SK-N-SH (cell line): ENCODE measurements around the gene STON1. TPM values are rescaled to one million over a fixed set of nuclear protein-coding genes. Genes with fewer than 3 reads are reported as not detected.
A peak's percentile ranks its signal among the peaks of the same experiment; 100 is the strongest.

Experiments
- CTCF ChIA-PET: fragments of 300-600, 350-600 bp; formaldehyde crosslinking; extraction: SDS; loops from one replicate; lab custom pipeline; 2021; lab: Yijun Ruan, JAX
- POLR2A ChIA-PET: fragments of 350-600 bp; sonication (Branson Sonifier 250); formaldehyde crosslinking; extraction: SDS; loops from one replicate; lab custom pipeline; 2020; ENCODE audit warnings: antibody characterized with exemption, inconsistent platforms; lab: Yijun Ruan, JAX
- DNase-seq: peaks from one replicate; pipeline ENCODE4 v3.0.0; 2012
- H2AFZ ChIP-seq: fragments of 200-600 bp; sonication (generic); 2 replicates; pipeline ENCODE4 v1.8.1; 2016; ENCODE audit warnings: antibody characterized with exemption, mild to moderate bottlenecking, low read depth
- H3F3A ChIP-seq: fragments of 200-600 bp; sonication (generic); replicated peaks from 2 replicates; pipeline ENCODE3; 2016; ENCODE audit warnings: antibody characterized with exemption, mild to moderate bottlenecking; ENCODE audit not compliant: insufficient read depth
- H3K27ac ChIP-seq, 2 experiments: fragments of 200-500 bp in 1 of 2; fragments of 200-600 bp in 1 of 2; sonication (Bioruptor generic) in 1 of 2; sonication (generic), shearing (Covaris generic) in 1 of 2; 2 replicates each; pipeline versions ENCODE4 v1.5.1 to v1.6.1; 2014 to 2016; ENCODE audit warnings: low read depth in 2 of 2, inconsistent platforms in 1 of 2, low read length in 1 of 2, mild to moderate bottlenecking in 1 of 2, mixed read lengths in 1 of 2
- H3K27me3 ChIP-seq: fragments of 200-600 bp; sonication (generic), shearing (Covaris generic); 2 replicates; pipeline ENCODE4 v1.6.1; 2016; ENCODE audit warnings: mixed run types; ENCODE audit not compliant: insufficient read depth
- H3K36me3 ChIP-seq, 2 experiments: fragments of 200-500 bp in 1 of 2; fragments of 200-600 bp in 1 of 2; sonication (Bioruptor generic) in 1 of 2; sonication (generic) in 1 of 2; replicated peaks in 1 of 2; 2 replicates each; pipeline versions ENCODE3 to v1.5.1; 2014 to 2016; ENCODE audit warnings: low read length in 1 of 2, mild to moderate bottlenecking in 1 of 2; ENCODE audit not compliant: insufficient read depth in 2 of 2, control insufficient read depth in 1 of 2
- H3K4me1 ChIP-seq, 2 experiments: fragments of 200-500 bp in 1 of 2; fragments of 200-600 bp in 1 of 2; sonication (Bioruptor generic) in 1 of 2; sonication (generic), shearing (Covaris generic) in 1 of 2; 2 replicates each; pipeline versions ENCODE4 v1.5.1 to v1.6.1; 2014 to 2016; ENCODE audit warnings: low read depth in 1 of 2, low read length in 1 of 2, mixed run types in 1 of 2; ENCODE audit not compliant: insufficient read depth in 2 of 2, control insufficient read depth in 1 of 2
- H3K4me2 ChIP-seq: fragments of 200-600 bp; sonication (generic), shearing (Covaris generic); 2 replicates; pipeline ENCODE4 v1.6.1; 2017; ENCODE audit warnings: mixed run types
- H3K4me3 ChIP-seq, 2 experiments: fragments of 200-500 bp in 1 of 2; fragments of 200-600 bp in 1 of 2; sonication (Bioruptor generic) in 1 of 2; sonication (generic), shearing (Covaris generic) in 1 of 2; 2 replicates each; pipeline versions ENCODE4 v1.5.1 to v1.8.1; 2014 to 2016; ENCODE audit warnings: low read depth in 2 of 2, inconsistent platforms in 1 of 2, low read length in 1 of 2, mild to moderate bottlenecking in 1 of 2, mixed read lengths in 1 of 2, moderate library complexity in 1 of 2
- H3K79me2 ChIP-seq: fragments of 200-600 bp; sonication (generic); 2 replicates; pipeline ENCODE4 v1.8.1; 2017; ENCODE audit warnings: mild to moderate bottlenecking; ENCODE audit not compliant: insufficient read depth
- H3K9ac ChIP-seq: fragments of 200-600 bp; sonication (generic); 2 replicates; pipeline ENCODE4 v1.6.1; 2017; ENCODE audit warnings: mixed run types
- H3K9me2 ChIP-seq: fragments of 200-600 bp; sonication (generic); 2 replicates; pipeline ENCODE4 v1.6.1; 2017; ENCODE audit warnings: mixed run types
- H3K9me3 ChIP-seq: fragments of 200-600 bp; sonication (generic); 2 replicates; pipeline ENCODE4 v1.6.1; 2017; ENCODE audit warnings: mixed run types, mild to moderate bottlenecking, moderate library complexity
- H4K20me1 ChIP-seq: fragments of 200-600 bp; sonication (generic); 2 replicates; pipeline ENCODE4 v1.6.1; 2017; ENCODE audit warnings: mild to moderate bottlenecking, mixed run types; ENCODE audit not compliant: insufficient read depth
- FOXJ3 ChIP-seq: sonication (generic); formaldehyde crosslinking; IDR thresholded peaks from 2 replicates; pipeline ENCODE4 v1.5.1; 2020; ENCODE audit warnings: mild to moderate bottlenecking, missing genetic modification reagents
- FOXM1 ChIP-seq: IDR thresholded peaks from 2 replicates; pipeline ENCODE4 v1.4.0; 2012; ENCODE audit warnings: low read depth, mild to moderate bottlenecking
- GABPA ChIP-seq: IDR thresholded peaks from 2 replicates; pipeline ENCODE4 v1.4.0; 2012; ENCODE audit warnings: low read depth, mild to moderate bottlenecking
- GATA2 ChIP-seq: sonication (generic); formaldehyde crosslinking; IDR thresholded peaks from 2 replicates; pipeline ENCODE4 v1.5.0; 2020; ENCODE audit warnings: mild to moderate bottlenecking, missing genetic modification reagents
- NFIC ChIP-seq: IDR thresholded peaks from 2 replicates; pipeline ENCODE4 v1.4.0; 2012; ENCODE audit warnings: borderline replicate concordance
- POLR2AphosphoS5 ChIP-seq: IDR thresholded peaks from 2 replicates; pipeline ENCODE4 v1.6.1; 2012; ENCODE audit warnings: low read depth, low read length
- RAD21 ChIP-seq: IDR thresholded peaks from 2 replicates; pipeline ENCODE4 v1.6.1; 2012; ENCODE audit warnings: mild to moderate bottlenecking, low read length
- RFX5 ChIP-seq: IDR thresholded peaks from 2 replicates; pipeline ENCODE4 v1.6.1; 2012; ENCODE audit warnings: mild to moderate bottlenecking, improper control_type of control experiment, low read length
- RXRA ChIP-seq: IDR thresholded peaks from 2 replicates; pipeline ENCODE4 v1.4.0; 2012; ENCODE audit warnings: low read depth, mild to moderate bottlenecking, borderline replicate concordance
- SIN3A ChIP-seq: IDR thresholded peaks from 2 replicates; pipeline ENCODE4 v1.6.1; 2012; ENCODE audit warnings: low read depth, mild to moderate bottlenecking, low read length, moderate library complexity, borderline replicate concordance
- TAF1 ChIP-seq: IDR thresholded peaks from 2 replicates; pipeline ENCODE4 v1.6.1; 2012; ENCODE audit warnings: low read depth, mild to moderate bottlenecking, low read length, moderate library complexity, borderline replicate concordance
- TCF12 ChIP-seq: IDR thresholded peaks from 2 replicates; pipeline ENCODE4 v1.4.0; 2012
- TEAD4 ChIP-seq: IDR thresholded peaks from 2 replicates; pipeline ENCODE4 v1.4.0; 2012; ENCODE audit warnings: mild to moderate bottlenecking, borderline replicate concordance; ENCODE audit not compliant: insufficient read depth
- whole genome bisulfite sequencing: methylation state at CpG from one replicate; pipeline ENCODE4 v1.1.6; 2017; ENCODE audit warnings: low lambda C conversion rate; 5-methylcytosine and 5-hydroxymethylcytosine counted together
- polyA plus RNA-seq, 3 experiments: library from polyadenylated mRNA; depleted of rRNA; stranded (reverse); fragments of >200 nt; gene quantifications; 2 replicates each; pipeline ENCODE4 v1.2.3, GENCODE V29; 2012
- TF ChIP-seq, protein P1 (sequence below): IDR thresholded peaks from 2 replicates; pipeline ENCODE4 v1.4.0; 2012; ENCODE audit warnings: low read depth, borderline replicate concordance
- TF ChIP-seq, protein P2 (sequence below): fragments of 200-600 bp; sonication (generic); IDR thresholded peaks from 2 replicates; pipeline ENCODE4 v1.6.1; 2017; ENCODE audit warnings: antibody characterized with exemption, mild to moderate bottlenecking, moderate library complexity
- TF ChIP-seq, protein P3 (sequence below): fragments of 150-350 bp; IDR thresholded peaks from 2 replicates; pipeline ENCODE4 v1.6.1; 2016; ENCODE audit warnings: mild to moderate bottlenecking, low read depth, low read length
- TF ChIP-seq, protein P4 (sequence below): IDR thresholded peaks from 2 replicates; pipeline ENCODE4 v1.4.0; 2012; ENCODE audit warnings: low read depth, borderline replicate concordance
- TF ChIP-seq, protein P5 (sequence below): IDR thresholded peaks from 2 replicates; pipeline ENCODE4; 2012
- TF ChIP-seq, protein P6 (sequence below): fragments of 150-350 bp; IDR thresholded peaks from 2 replicates; pipeline ENCODE4 v1.6.1; 2017; ENCODE audit warnings: antibody characterized with exemption, low read length, low read depth, borderline replicate concordance

Gene STON1
- polyA plus RNA-seq, 1 of the 3 experiments (the other 2 are of a cell fraction): 4.2 TPM

DNA sequence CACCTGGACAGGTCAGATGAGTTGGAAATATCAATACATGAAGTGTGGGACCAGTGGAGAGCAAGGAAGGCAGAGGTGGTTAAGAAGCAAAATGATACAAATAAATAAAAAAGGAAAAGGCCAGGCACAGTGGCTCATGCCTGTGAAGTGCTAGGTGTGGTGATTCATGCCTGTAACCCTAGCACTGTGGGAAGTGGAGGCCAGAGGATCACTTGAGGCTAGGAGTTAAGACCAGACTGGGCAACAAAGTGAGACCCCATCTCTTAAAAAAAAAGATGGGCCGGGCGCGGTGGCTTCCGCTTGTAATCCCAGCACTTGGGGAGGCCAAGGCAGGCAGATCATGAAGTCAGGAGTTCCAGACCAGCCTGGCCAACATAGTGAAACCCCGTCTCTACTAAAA is 2.9 kb downstream of the STON1 start:
- Histone ChIP-seq H3K4me1 (peaks cover 4 to 15% of the 10 kb centered on the region in 2 experiments; a peak in 3 of 4 replicates), H3K27me3 (no peaks in the 10 kb centered on the region), H3K4me3 (no peak overlapping the region), H3K9me2 (no peaks in the 10 kb centered on the region), H2AFZ (no peak overlapping the region), H3K4me2 (0 out of 2 replicates have a peak overlapping the region, but pooled peaks have one; percentile 23), H3F3A (peaks cover 22% of the 10 kb centered on the region), H4K20me1 (no peaks in the 10 kb centered on the region), H3K79me2 (peaks cover 17% of the 10 kb centered on the region; the same call in 1 of the 2 replicates), H3K36me3 (no peaks in the 10 kb centered on the region), H3K9me3 (no peaks in the 10 kb centered on the region), H3K9ac (no peak overlapping the region; the same call in 1 of the 2 replicates), H3K27ac (peak overlapping the region in 1 of 2 experiments; percentile 44; a peak in 1 of 4 replicates)
- no peak for DNase-seq
- CTCF ChIA-PET: no interaction called here
- TF ChIP-seq NFIC: no peak
- POLR2A ChIA-PET: no interaction called here
- WGBS: 97% methylated on average over 5 of the region's 5 CpGs

DNA sequence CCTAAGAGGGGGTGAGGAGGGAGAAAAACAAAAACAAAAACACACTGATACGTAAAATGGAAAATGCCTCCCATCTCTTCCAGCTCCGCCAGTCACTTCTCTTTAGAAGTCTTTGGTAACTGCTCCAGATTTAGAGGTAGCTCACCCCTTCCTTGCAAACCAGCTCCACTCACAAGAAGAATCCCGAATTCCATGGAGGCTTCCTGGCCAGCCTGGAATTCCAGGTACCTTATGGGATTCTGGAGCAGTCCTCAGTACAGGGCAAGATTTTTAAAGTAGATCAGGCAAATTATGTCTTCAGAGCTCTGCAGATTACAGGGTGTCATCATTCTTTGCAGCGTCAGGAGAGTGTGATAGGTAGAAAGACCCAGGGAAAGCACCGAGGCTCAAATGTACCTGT is 4.8 kb downstream of the STON1 start:
- peaks cover 0 to 6% of the 10 kb centered on the region in 2 experiments for H3K36me3 ChIP-seq

More for the DNA sequence above, 4.8 kb downstream of the STON1 start:
- H3K79me2 ChIP-seq: peaks cover 17% of the 10 kb centered on the region; the same call in 1 of the 2 replicates
- H3K9me2 ChIP-seq: no peaks in the 10 kb centered on the region
- TF ChIP-seq, protein P1, sequence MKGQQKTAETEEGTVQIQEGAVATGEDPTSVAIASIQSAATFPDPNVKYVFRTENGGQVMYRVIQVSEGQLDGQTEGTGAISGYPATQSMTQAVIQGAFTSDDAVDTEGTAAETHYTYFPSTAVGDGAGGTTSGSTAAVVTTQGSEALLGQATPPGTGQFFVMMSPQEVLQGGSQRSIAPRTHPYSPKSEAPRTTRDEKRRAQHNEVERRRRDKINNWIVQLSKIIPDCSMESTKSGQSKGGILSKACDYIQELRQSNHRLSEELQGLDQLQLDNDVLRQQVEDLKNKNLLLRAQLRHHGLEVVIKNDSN: no peak
- TF ChIP-seq, protein P2, sequence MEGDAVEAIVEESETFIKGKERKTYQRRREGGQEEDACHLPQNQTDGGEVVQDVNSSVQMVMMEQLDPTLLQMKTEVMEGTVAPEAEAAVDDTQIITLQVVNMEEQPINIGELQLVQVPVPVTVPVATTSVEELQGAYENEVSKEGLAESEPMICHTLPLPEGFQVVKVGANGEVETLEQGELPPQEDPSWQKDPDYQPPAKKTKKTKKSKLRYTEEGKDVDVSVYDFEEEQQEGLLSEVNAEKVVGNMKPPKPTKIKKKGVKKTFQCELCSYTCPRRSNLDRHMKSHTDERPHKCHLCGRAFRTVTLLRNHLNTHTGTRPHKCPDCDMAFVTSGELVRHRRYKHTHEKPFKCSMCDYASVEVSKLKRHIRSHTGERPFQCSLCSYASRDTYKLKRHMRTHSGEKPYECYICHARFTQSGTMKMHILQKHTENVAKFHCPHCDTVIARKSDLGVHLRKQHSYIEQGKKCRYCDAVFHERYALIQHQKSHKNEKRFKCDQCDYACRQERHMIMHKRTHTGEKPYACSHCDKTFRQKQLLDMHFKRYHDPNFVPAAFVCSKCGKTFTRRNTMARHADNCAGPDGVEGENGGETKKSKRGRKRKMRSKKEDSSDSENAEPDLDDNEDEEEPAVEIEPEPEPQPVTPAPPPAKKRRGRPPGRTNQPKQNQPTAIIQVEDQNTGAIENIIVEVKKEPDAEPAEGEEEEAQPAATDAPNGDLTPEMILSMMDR: no peak
- no peak for TF ChIP-seq NFIC
- TF ChIP-seq, protein P3, sequence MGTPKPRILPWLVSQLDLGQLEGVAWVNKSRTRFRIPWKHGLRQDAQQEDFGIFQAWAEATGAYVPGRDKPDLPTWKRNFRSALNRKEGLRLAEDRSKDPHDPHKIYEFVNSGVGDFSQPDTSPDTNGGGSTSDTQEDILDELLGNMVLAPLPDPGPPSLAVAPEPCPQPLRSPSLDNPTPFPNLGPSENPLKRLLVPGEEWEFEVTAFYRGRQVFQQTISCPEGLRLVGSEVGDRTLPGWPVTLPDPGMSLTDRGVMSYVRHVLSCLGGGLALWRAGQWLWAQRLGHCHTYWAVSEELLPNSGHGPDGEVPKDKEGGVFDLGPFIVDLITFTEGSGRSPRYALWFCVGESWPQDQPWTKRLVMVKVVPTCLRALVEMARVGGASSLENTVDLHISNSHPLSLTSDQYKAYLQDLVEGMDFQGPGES: no peak
- no peak for TF ChIP-seq TCF12
- no peak for TF ChIP-seq TAF1
- TF ChIP-seq, protein P4, sequence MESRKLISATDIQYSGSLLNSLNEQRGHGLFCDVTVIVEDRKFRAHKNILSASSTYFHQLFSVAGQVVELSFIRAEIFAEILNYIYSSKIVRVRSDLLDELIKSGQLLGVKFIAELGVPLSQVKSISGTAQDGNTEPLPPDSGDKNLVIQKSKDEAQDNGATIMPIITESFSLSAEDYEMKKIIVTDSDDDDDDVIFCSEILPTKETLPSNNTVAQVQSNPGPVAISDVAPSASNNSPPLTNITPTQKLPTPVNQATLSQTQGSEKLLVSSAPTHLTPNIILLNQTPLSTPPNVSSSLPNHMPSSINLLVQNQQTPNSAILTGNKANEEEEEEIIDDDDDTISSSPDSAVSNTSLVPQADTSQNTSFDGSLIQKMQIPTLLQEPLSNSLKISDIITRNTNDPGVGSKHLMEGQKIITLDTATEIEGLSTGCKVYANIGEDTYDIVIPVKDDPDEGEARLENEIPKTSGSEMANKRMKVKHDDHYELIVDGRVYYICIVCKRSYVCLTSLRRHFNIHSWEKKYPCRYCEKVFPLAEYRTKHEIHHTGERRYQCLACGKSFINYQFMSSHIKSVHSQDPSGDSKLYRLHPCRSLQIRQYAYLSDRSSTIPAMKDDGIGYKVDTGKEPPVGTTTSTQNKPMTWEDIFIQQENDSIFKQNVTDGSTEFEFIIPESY: no peak
- no peak for TF ChIP-seq SIN3A
- no peak for TF ChIP-seq GATA2 (CRISPR knock-in tag)
- TF ChIP-seq GABPA: no peak
- TF ChIP-seq RAD21: no peak
- no peak for TF ChIP-seq RXRA
- TF ChIP-seq, protein P5, sequence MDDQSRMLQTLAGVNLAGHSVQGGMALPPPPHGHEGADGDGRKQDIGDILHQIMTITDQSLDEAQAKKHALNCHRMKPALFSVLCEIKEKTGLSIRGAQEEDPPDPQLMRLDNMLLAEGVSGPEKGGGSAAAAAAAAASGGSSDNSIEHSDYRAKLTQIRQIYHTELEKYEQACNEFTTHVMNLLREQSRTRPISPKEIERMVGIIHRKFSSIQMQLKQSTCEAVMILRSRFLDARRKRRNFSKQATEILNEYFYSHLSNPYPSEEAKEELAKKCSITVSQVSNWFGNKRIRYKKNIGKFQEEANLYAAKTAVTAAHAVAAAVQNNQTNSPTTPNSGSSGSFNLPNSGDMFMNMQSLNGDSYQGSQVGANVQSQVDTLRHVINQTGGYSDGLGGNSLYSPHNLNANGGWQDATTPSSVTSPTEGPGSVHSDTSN: no peak
- no peak for TF ChIP-seq FOXJ3 (CRISPR knock-in tag)
- TF ChIP-seq, protein P6, sequence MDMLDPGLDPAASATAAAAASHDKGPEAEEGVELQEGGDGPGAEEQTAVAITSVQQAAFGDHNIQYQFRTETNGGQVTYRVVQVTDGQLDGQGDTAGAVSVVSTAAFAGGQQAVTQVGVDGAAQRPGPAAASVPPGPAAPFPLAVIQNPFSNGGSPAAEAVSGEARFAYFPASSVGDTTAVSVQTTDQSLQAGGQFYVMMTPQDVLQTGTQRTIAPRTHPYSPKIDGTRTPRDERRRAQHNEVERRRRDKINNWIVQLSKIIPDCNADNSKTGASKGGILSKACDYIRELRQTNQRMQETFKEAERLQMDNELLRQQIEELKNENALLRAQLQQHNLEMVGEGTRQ: no peak
- no peak for TF ChIP-seq TEAD4
- TF ChIP-seq FOXM1: no peak
- no peak for TF ChIP-seq POLR2AphosphoS5
- TF ChIP-seq RFX5: no peak
- H3K27me3 ChIP-seq: no peaks in the 10 kb centered on the region
- H3K9me3 ChIP-seq: no peaks in the 10 kb centered on the region
- H3F3A ChIP-seq: peaks cover 19% of the 10 kb centered on the region
- H3K4me3 ChIP-seq: no peak overlapping the region
- DNase-seq: no peak
- H4K20me1 ChIP-seq: no peaks in the 10 kb centered on the region
- CTCF ChIA-PET: interaction anchor here (0.8 kb wide), 1 partner anchor 10 kb away, joined by 3 read pairs; no protein-coding TSS in a partner anchor
- WGBS: 82% methylated on average over 5 of the region's 5 CpGs
- POLR2A ChIA-PET: no interaction called here
- no peak overlapping the region for H3K27ac ChIP-seq
- no peak overlapping the region for H3K4me2 ChIP-seq
- peaks cover 4 to 9% of the 10 kb centered on the region in 2 experiments; a peak in 3 of 4 replicates for H3K4me1 ChIP-seq
- H2AFZ ChIP-seq: no peak overlapping the region
- no peak overlapping the region for H3K9ac ChIP-seq
